A549 treated with CORT108297 at 1 μM for 4 hours (cell line): Measurements from ENCODE around the gene C22orf23. TPM values are rescaled to one million over a fixed set of nuclear protein-coding genes. Genes with fewer than 3 reads are reported as not detected.

ENCODE experiments used
- total RNA-seq: library from RNA; stranded (reverse); fragments of 200-300 nt; extraction: Qiagen RNA extraction; gene quantifications from 5 replicates; pipeline ENCODE4 v1.2.3, GENCODE V29; 2022

Gene C22orf23
- 0.16 to 0.29 TPM (median 0.22 TPM) in 5 replicates for total RNA-seq

GRCh38 chr22:37953437-37954179, at the start of gene C22orf23, which contains the start of gene POLR2F:
Gene C22orf23 (minus strand): TSS chr22:37953601. CDS start chr22:37953149, 452 bp downstream.
Gene POLR2F (plus strand): TSS chr22:37953699. CDS start chr22:37953788, 89 bp downstream.

GRCh38 chr22:37983860-37984791, 30.7 kb upstream of the C22orf23 start, which contains the start of gene SOX10:
Gene SOX10 (minus strand): TSS chr22:37984555. CDS start chr22:37983784, 771 bp downstream.

GRCh38 chr22:37905534-37906363, 47.7 kb downstream of the C22orf23 start, which contains the start of gene MICALL1:
Gene MICALL1 (plus strand): TSS chr22:37906297. CDS start chr22:37906423, 126 bp downstream.

Other genes starting within 250 kb of the C22orf23 start
- 2.6 to 3.6 TPM (median 2.7 TPM) in 5 replicates for gene GCAT, start 145.7 kb downstream of the C22orf23 start, total RNA-seq
- not detected in 5 replicates for gene GALR3, start 130.2 kb downstream of the C22orf23 start, total RNA-seq
- 19.0 to 26.7 TPM (median 23.9 TPM) in 5 replicates for gene ANKRD54, start 109.3 kb downstream of the C22orf23 start, total RNA-seq
- gene EIF3L, start 104.2 kb downstream of the C22orf23 start, total RNA-seq = 272 to 291 TPM (median 283 TPM) in 5 replicates
- gene MICALL1, start 47.3 kb downstream of the C22orf23 start, total RNA-seq = 15.4 to 21.0 TPM (median 18.3 TPM) in 5 replicates
- 120 to 143 TPM (median 134 TPM) in 5 replicates for gene POLR2F, start 98 bp upstream of the C22orf23 start, total RNA-seq
- gene SOX10, start 31.0 kb upstream of the C22orf23 start, total RNA-seq = not detected in 5 replicates
- gene PICK1, start 103.8 kb upstream of the C22orf23 start, total RNA-seq = 10.2 to 12.4 TPM (median 11.8 TPM) in 5 replicates
- gene SLC16A8, start 130.6 kb upstream of the C22orf23 start, total RNA-seq = not detected in 5 replicates
- 3.1 to 5.8 TPM (median 5.4 TPM) in 5 replicates for gene BAIAP2L2, start 157.1 kb upstream of the C22orf23 start, total RNA-seq
- gene PLA2G6, start 228.2 kb upstream of the C22orf23 start, total RNA-seq = 3.2 to 5.1 TPM (median 4.2 TPM) in 5 replicates
- 12.8 to 21.1 TPM (median 14.1 TPM) in 5 replicates for gene MAFF, start 248.4 kb upstream of the C22orf23 start, total RNA-seq